ENCODE measurements around the gene STARD13.
"Not testable (repeated sequence)": the region's sequence is repeated elsewhere in the genome, so short reads cannot be mapped to it uniquely, and the experiment has no call there.

Gene STARD13

GRCh38 chr13:33174931-33175330, 110.6 kb downstream of the STARD13 start:
- DNase-seq, result no peak

GRCh38 chr13:33174491-33174890, 111.1 kb downstream of the STARD13 start:
- no peak for DNase-seq

GRCh38 chr13:33172911-33173310, 112.6 kb downstream of the STARD13 start:
- DNase-seq, result no peak

- DNase-seq, result no peak
Measured at GRCh38 chr13:33172400-33172799, 113.2 kb downstream of the STARD13 start.

GRCh38 chr13:33169273-33169980, 116.1 kb downstream of the STARD13 start:
- DNase-seq, result no peak

- no peak for DNase-seq
Measured at GRCh38 chr13:33168321-33168960, 117.1 kb downstream of the STARD13 start.

GRCh38 chr13:33167491-33167890, 118.1 kb downstream of the STARD13 start:
- DNase-seq, result no peak

GRCh38 chr13:33165787-33166186, 119.8 kb downstream of the STARD13 start:
- DNase-seq, result no peak

GRCh38 chr13:33164331-33164730, 121.2 kb downstream of the STARD13 start:
- no peak for DNase-seq

- not testable (repeated sequence) for DNase-seq
Measured at GRCh38 chr13:33162725-33163124, 122.8 kb downstream of the STARD13 start.

- no peak for DNase-seq
Measured at GRCh38 chr13:33158816-33159215, 126.7 kb downstream of the STARD13 start.

GRCh38 chr13:33158271-33158670, 127.3 kb downstream of the STARD13 start:
- DNase-seq, result no peak

- DNase-seq, result no peak
Measured at GRCh38 chr13:33154911-33155310, 130.6 kb downstream of the STARD13 start.

- no peak for DNase-seq
Measured at GRCh38 chr13:33153421-33154404, 131.8 kb downstream of the STARD13 start.

- no peak for DNase-seq
Measured at GRCh38 chr13:33152389-33152788, 133.2 kb downstream of the STARD13 start.

- no peak for DNase-seq
Measured at GRCh38 chr13:33150662-33151061, 134.9 kb downstream of the STARD13 start.

- no peak for DNase-seq
Measured at GRCh38 chr13:33150126-33150525, 135.4 kb downstream of the STARD13 start.

GRCh38 chr13:33147832-33148231, 137.7 kb downstream of the STARD13 start:
- DNase-seq, result no peak

GRCh38 chr13:33146843-33147611, 138.5 kb downstream of the STARD13 start:
- no peak for DNase-seq

- DNase-seq, result no peak
Measured at GRCh38 chr13:33145667-33146066, 139.9 kb downstream of the STARD13 start.

GRCh38 chr13:33144358-33144784, 141.2 kb downstream of the STARD13 start:
- DNase-seq, result no peak

- DNase-seq, result no peak
Measured at GRCh38 chr13:33139780-33140535, 145.6 kb downstream of the STARD13 start.

All from NCI-H2029 treated with DMSO at 0.1 percent for 48 hours (cell line).